K562 (cell line): ENCODE results near the gene MYL12A. TPM values are rescaled to one million over a fixed set of nuclear protein-coding genes. Genes with fewer than 3 reads are reported as not detected.

Experiments used
- BHLHE40 ChIP-seq: IDR thresholded peaks from 2 replicates; pipeline ENCODE4 v1.6.1; 2011; ENCODE audit warnings: low read length, improper control_type of control experiment
- CBX8 ChIP-seq: fragments of 200-600 bp; sonication (generic); IDR thresholded peaks from 2 replicates; pipeline ENCODE4 v1.6.1; 2012; ENCODE audit warnings: borderline replicate concordance, mixed run types, low read depth, mild to moderate bottlenecking, moderate library complexity, mixed read lengths, low read length, control low read depth, inconsistent platforms; ENCODE audit not compliant: poor library complexity, severe bottlenecking; ENCODE audit errors: extremely low read depth
- ERF ChIP-seq: fragments of 450-650 bp; formaldehyde crosslinking; IDR thresholded peaks from 2 replicates; pipeline ENCODE4 v1.4.0; 2020; ENCODE audit warnings: mild to moderate bottlenecking, mixed read lengths
- HINFP ChIP-seq: fragments of 450-650 bp; conservative IDR thresholded peaks from 2 replicates; pipeline ENCODE4 v1.6.1; 2016; ENCODE audit warnings: missing genetic modification characterization, low read depth, mild to moderate bottlenecking, control low read depth, missing compliant biosample characterization
- MYBL2 ChIP-seq, 2 experiments: fragments of 450-650 bp in 1 of 2; sonication (generic) in 1 of 2; formaldehyde crosslinking in 1 of 2; IDR thresholded peaks; 2 replicates each; pipeline versions ENCODE4 v1.6.1 to v1.8.1; 2017 to 2022; ENCODE audit warnings: borderline replicate concordance in 1 of 2, inconsistent platforms in 1 of 2, low read depth in 1 of 2, mild to moderate bottlenecking in 1 of 2, missing genetic modification reagents in 1 of 2, moderate library complexity in 1 of 2
- MYNN ChIP-seq, 2 experiments: sonication (generic); formaldehyde crosslinking in 1 of 2; IDR thresholded peaks; 2 replicates each; pipeline versions ENCODE4 v1.5.0 to v1.6.1; 2016 to 2020; ENCODE audit warnings: antibody characterized with exemption in 1 of 2, missing genetic modification reagents in 1 of 2
- NFYB ChIP-seq: IDR thresholded peaks from 2 replicates; pipeline ENCODE4 v1.6.1; 2011; ENCODE audit warnings: mild to moderate bottlenecking, moderate library complexity; ENCODE audit not compliant: insufficient read length; ENCODE audit errors: extremely low read depth
- PBX2 ChIP-seq, 2 experiments: IDR thresholded peaks in 1 of 2; conservative IDR thresholded peaks in 1 of 2; 2 replicates each; pipeline ENCODE4 v1.6.1; 2016; ENCODE audit warnings: low read depth in 2 of 2, mild to moderate bottlenecking in 1 of 2, missing compliant biosample characterization in 1 of 2, missing genetic modification characterization in 1 of 2, moderate library complexity in 1 of 2
- PCBP2 ChIP-seq: fragments of 200-400 bp; formaldehyde crosslinking; IDR thresholded peaks from 2 replicates; pipeline ENCODE4 v1.6.1; 2018; ENCODE audit warnings: low read length, low read depth, mild to moderate bottlenecking, moderate library complexity; ENCODE audit not compliant: poor library complexity, severe bottlenecking
- PHTF2 ChIP-seq: fragments of 250-450 bp; sonication (Bioruptor Pico); IDR thresholded peaks from 2 replicates; pipeline ENCODE4 v1.5.0; 2021; ENCODE audit warnings: mild to moderate bottlenecking
- RBBP5 ChIP-seq: fragments of 200-600 bp; sonication (generic); IDR thresholded peaks from 2 replicates; pipeline ENCODE4 v1.6.1; 2012; ENCODE audit warnings: borderline replicate concordance, mild to moderate bottlenecking, low read length, control low read depth, inconsistent platforms; ENCODE audit not compliant: insufficient read depth, poor library complexity, severe bottlenecking
- RUNX1 ChIP-seq: sonication (generic); IDR thresholded peaks from 2 replicates; pipeline ENCODE4 v1.6.1; 2016; ENCODE audit warnings: antibody characterized with exemption, low read depth
- SIX5 ChIP-seq, 2 experiments: IDR thresholded peaks; 2 replicates each; pipeline ENCODE4 v1.6.1; 2011; ENCODE audit warnings: low read length in 2 of 2, borderline replicate concordance in 1 of 2, low read depth in 1 of 2, mild to moderate bottlenecking in 1 of 2, moderate library complexity in 1 of 2; ENCODE audit not compliant: insufficient read depth in 1 of 2
- SMAD3 ChIP-seq: fragments of 450-650 bp; formaldehyde crosslinking; conservative IDR thresholded peaks from 2 replicates; pipeline ENCODE4 v1.4.0; 2020; ENCODE audit warnings: mild to moderate bottlenecking
- TAF7 ChIP-seq: fragments of 450-650 bp; IDR thresholded peaks from 2 replicates; pipeline ENCODE4 v1.6.1; 2016; ENCODE audit warnings: missing genetic modification characterization, missing compliant biosample characterization
- TCF15 ChIP-seq: fragments of 250-450 bp; sonication (Bioruptor Pico); IDR thresholded peaks from 2 replicates; pipeline ENCODE4 v1.8.0; 2022; ENCODE audit warnings: moderate library complexity, mild to moderate bottlenecking, inconsistent platforms
- THRA ChIP-seq: fragments of 450-650 bp; IDR thresholded peaks from 2 replicates; pipeline ENCODE4 v1.6.1; 2017; ENCODE audit warnings: mild to moderate bottlenecking, moderate library complexity
- ZNF253 ChIP-seq: fragments of 250-450 bp; sonication (Bioruptor Pico); conservative IDR thresholded peaks from 2 replicates; pipeline ENCODE4 v1.6.1; 2021; ENCODE audit warnings: mild to moderate bottlenecking
- ZNF586 ChIP-seq: fragments of 450-650 bp; formaldehyde crosslinking; conservative IDR thresholded peaks from 2 replicates; pipeline ENCODE4 v1.4.0; 2020; ENCODE audit warnings: mild to moderate bottlenecking, moderate library complexity
- ZSCAN32 ChIP-seq: fragments of 450-650 bp; formaldehyde crosslinking; IDR thresholded peaks from 2 replicates; pipeline ENCODE4 v1.4.0; 2020; ENCODE audit warnings: mild to moderate bottlenecking, moderate library complexity
- polyA plus RNA-seq, 8 experiments: library from polyadenylated mRNA; depleted of rRNA in 4 of 8; stranded (reverse) in 5 of 8; unstranded in 3 of 8; fragments of >200 nt; fragmentation: Nextera tagmentation in 2 of 8; fragmentation: Illumina TruSeq in 1 of 8; extraction: Ambion mirVana in 2 of 8; extraction: Trizol in 1 of 8; gene quantifications; 2 replicates each; pipeline versions ENCODE4 v1.2.1 to v1.2.3, GENCODE V29; 2011 to 2014; ENCODE audit warnings: inconsistent platforms in 1 of 8, missing spikeins in 1 of 8
- total RNA-seq, 7 experiments: library from RNA; depleted of rRNA in 6 of 7; stranded (reverse); fragments of >200 nt in 6 of 7; fragmentation: Illumina TruSeq in 2 of 7; extraction: Trizol in 2 of 7; gene quantifications; 2 replicates each; pipeline versions ENCODE4 v1.2.1 to v1.2.3, GENCODE V29; 2011 to 2021; ENCODE audit warnings: low replicate concordance in 1 of 7

MYL12A gene
- total and polyA plus RNA-seq, 9 of the 15 experiments (the other 6 are each of a cell fraction or from before 2014, with no cell fraction given): 308 to 1,031 (median 559) TPM

- TF ChIP-seq TAF7 (0 out of 2 replicates have a peak, but pooled peaks have one; percentile 37), PBX2 (CRISPR knock-in tag; IDR thresholded peaks at IDR 0.05; ENCODE audit: low read depth) (no peak), PBX2 (tag; conservative IDR thresholded peaks at IDR 0.05; ENCODE audit: low read depth) (no peak), NFYB (no peak), MYBL2 (IDR thresholded peaks at IDR 0.05; ENCODE audit: low read depth) (no peak), MYBL2 (CRISPR knock-in tag; IDR thresholded peaks at IDR 0.05; ENCODE audit: borderline replicate concordance) (no peak), ZSCAN32 (CRISPR knock-in tag) (no peak), BHLHE40 (peak; percentile 80), PCBP2 (no peak), SMAD3 (CRISPR knock-in tag) (no peak; the same call in 1 of the 2 replicates), RBBP5 (peak; percentile 81), THRA (no peak), SIX5 (IDR thresholded peaks at IDR 0.05; ENCODE audit: borderline replicate concordance in 1 of 2, insufficient read depth in 1 of 2, low read depth in 1 of 2, low read length in 2 of 2) (no peak), ERF (CRISPR knock-in tag) (no peak), CBX8 (no peak), TCF15 (CRISPR knock-in tag) (0 out of 2 replicates have a peak, but pooled peaks have one; percentile 7), HINFP (tag) (no peak), PHTF2 (0 out of 2 replicates have a peak, but pooled peaks have one; percentile 21), ZNF586 (CRISPR knock-in tag) (no peak), RUNX1 (no peak), MYNN (IDR thresholded peaks at IDR 0.05) (no peak), MYNN (CRISPR knock-in tag; IDR thresholded peaks at IDR 0.05) (no peak), ZNF253 (CRISPR knock-in tag) (no peak)
Measured at GRCh38 chr18:3246635-3247239, 864 bp upstream of the MYL12A start (continued).
